Esophagus muscularis mucosa (tissue), 3 donors: Measurements from ENCODE around the gene ATAD1.

Experiments used
- POLR2A ChIP-seq: fragments of 450-650 bp; IDR thresholded peaks from one replicate; pipeline ENCODE4 v1.6.1; 2017; ENCODE audit warnings: antibody characterized with exemption, moderate library complexity, mild to moderate bottlenecking, low read depth
- TF ChIP-seq, protein P1 (sequence below), 3 experiments: fragments of 200-600 bp in 2 of 3; fragments of 450-650 bp in 1 of 3; sonication (generic) in 2 of 3; IDR thresholded peaks; one replicate each; pipeline ENCODE4 v1.5.1; 2017 to 2019; ENCODE audit warnings: antibody characterized with exemption in 3 of 3, mild to moderate bottlenecking in 2 of 3, moderate library complexity in 1 of 3

DNA sequence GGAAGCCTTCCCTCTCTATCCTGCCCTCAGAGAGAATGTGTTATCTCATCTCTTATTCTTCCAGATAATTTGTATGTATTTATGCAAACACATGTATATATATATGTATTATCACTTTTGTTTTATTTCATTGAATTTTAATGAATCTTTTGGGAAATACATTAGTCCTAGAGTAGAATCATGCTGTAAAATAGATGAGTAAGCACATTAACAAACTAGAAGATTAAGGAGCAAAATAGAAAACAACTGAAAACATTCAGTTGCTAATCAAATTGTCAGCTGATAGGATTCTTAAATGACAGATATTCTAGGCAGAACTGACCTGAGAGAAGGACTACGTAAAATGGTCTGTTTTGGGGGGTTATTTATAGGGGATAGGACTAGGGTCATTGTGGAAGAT lies 34.1 kb upstream of the ATAD1 start:
- TF ChIP-seq, protein P1, sequence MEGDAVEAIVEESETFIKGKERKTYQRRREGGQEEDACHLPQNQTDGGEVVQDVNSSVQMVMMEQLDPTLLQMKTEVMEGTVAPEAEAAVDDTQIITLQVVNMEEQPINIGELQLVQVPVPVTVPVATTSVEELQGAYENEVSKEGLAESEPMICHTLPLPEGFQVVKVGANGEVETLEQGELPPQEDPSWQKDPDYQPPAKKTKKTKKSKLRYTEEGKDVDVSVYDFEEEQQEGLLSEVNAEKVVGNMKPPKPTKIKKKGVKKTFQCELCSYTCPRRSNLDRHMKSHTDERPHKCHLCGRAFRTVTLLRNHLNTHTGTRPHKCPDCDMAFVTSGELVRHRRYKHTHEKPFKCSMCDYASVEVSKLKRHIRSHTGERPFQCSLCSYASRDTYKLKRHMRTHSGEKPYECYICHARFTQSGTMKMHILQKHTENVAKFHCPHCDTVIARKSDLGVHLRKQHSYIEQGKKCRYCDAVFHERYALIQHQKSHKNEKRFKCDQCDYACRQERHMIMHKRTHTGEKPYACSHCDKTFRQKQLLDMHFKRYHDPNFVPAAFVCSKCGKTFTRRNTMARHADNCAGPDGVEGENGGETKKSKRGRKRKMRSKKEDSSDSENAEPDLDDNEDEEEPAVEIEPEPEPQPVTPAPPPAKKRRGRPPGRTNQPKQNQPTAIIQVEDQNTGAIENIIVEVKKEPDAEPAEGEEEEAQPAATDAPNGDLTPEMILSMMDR (IDR thresholded peaks at IDR 0.05) = no peak
- TF ChIP-seq POLR2A = no peak
